Neural cell (in vitro differentiated cells): Measurements from ENCODE around the gene RHOF. TPM values are rescaled to one million over a fixed set of nuclear protein-coding genes. Genes with fewer than 3 reads are reported as not detected.

ENCODE experiments used
- H2AFZ ChIP-seq: fragments of 200-600, 300-800 bp; sonication (generic), shearing (Covaris generic); 2 replicates; pipeline ENCODE4 v1.6.0; 2014; ENCODE audit warnings: low read depth, mild to moderate bottlenecking, antibody characterized with exemption, low read length, moderate library complexity
- H3F3A ChIP-seq: fragments of 200-600 bp; shearing (Covaris generic); 2 replicates; pipeline ENCODE4 v1.6.1; 2016; ENCODE audit warnings: mild to moderate bottlenecking, moderate library complexity, mixed read lengths, antibody characterized with exemption, low read length; ENCODE audit not compliant: insufficient read depth, poor library complexity, severe bottlenecking
- H3K27ac ChIP-seq: fragments of 200-600, 300-800 bp; sonication (generic), shearing (Covaris generic); 2 replicates; pipeline ENCODE4 v1.5.1; 2014; ENCODE audit warnings: mild to moderate bottlenecking, low read length, moderate library complexity
- H3K27me3 ChIP-seq: fragments of 300-800, 200-600 bp; sonication (generic), shearing (Covaris generic); 2 replicates; pipeline ENCODE4 v1.6.0; 2014; ENCODE audit warnings: mild to moderate bottlenecking, low read depth, low read length, moderate library complexity; ENCODE audit not compliant: insufficient read depth
- H3K36me3 ChIP-seq: fragments of 300-800, 200-600 bp; sonication (generic), shearing (Covaris generic); 2 replicates; pipeline ENCODE4 v1.5.1; 2014; ENCODE audit warnings: mild to moderate bottlenecking, antibody characterized with exemption, low read length, moderate library complexity; ENCODE audit not compliant: insufficient read depth
- H3K4me2 ChIP-seq: fragments of 300-800, 200-600 bp; sonication (generic), shearing (Covaris generic); 2 replicates; pipeline ENCODE4 v1.6.0; 2014; ENCODE audit warnings: mild to moderate bottlenecking, low read length
- H3K4me3 ChIP-seq: fragments of 300-800, 200-600 bp; sonication (generic), shearing (Covaris generic); 2 replicates; pipeline ENCODE4 v1.5.1; 2014; ENCODE audit warnings: mild to moderate bottlenecking, low read length, moderate library complexity
- H3K79me2 ChIP-seq: fragments of 200-600 bp; shearing (Covaris generic); replicated peaks from 2 replicates; pipeline ENCODE4 v1.6.0; 2014; ENCODE audit warnings: mild to moderate bottlenecking, low read length, moderate library complexity; ENCODE audit not compliant: insufficient read depth
- H3K9ac ChIP-seq: fragments of 300-800, 200-600 bp; sonication (generic), shearing (Covaris generic); 2 replicates; pipeline ENCODE4 v1.6.1; 2016; ENCODE audit warnings: mild to moderate bottlenecking, low read length, mixed read lengths
- H3K9me2 ChIP-seq: fragments of 200-600 bp; shearing (Covaris generic); 2 replicates; pipeline ENCODE4 v1.6.1; 2016; ENCODE audit warnings: mild to moderate bottlenecking, low read length, mixed read lengths; ENCODE audit not compliant: insufficient read depth
- H3K9me3 ChIP-seq: fragments of 200-600, 300-800 bp; sonication (generic), shearing (Covaris generic); 2 replicates; pipeline ENCODE4 v1.6.1; 2016; ENCODE audit warnings: mild to moderate bottlenecking, mixed run types, low read length, moderate library complexity, mixed read lengths
- H4K20me1 ChIP-seq: fragments of 200-600 bp; shearing (Covaris generic); 2 replicates; pipeline ENCODE4 v1.6.1; 2016; ENCODE audit warnings: mild to moderate bottlenecking, mixed run types; ENCODE audit not compliant: insufficient read depth
- CTCF ChIP-seq: fragments of 450-650 bp; IDR thresholded peaks from 2 replicates; pipeline ENCODE4 v1.5.1; 2014; ENCODE audit warnings: antibody characterized with exemption, mild to moderate bottlenecking, moderate library complexity; ENCODE audit not compliant: poor library complexity, severe bottlenecking
- EP300 ChIP-seq: fragments of 450-650 bp; conservative IDR thresholded peaks from 2 replicates; pipeline ENCODE4 v1.6.1; 2014; ENCODE audit warnings: antibody characterized with exemption, mild to moderate bottlenecking, moderate library complexity; ENCODE audit not compliant: poor library complexity, severe bottlenecking
- EZH2 ChIP-seq: fragments of 200-600, 300-800 bp; shearing (Covaris generic), sonication (generic); IDR thresholded peaks from 2 replicates; pipeline ENCODE4 v1.6.1; 2014; ENCODE audit warnings: antibody characterized with exemption, low read length, borderline replicate concordance, mild to moderate bottlenecking; ENCODE audit not compliant: insufficient read depth, poor library complexity, severe bottlenecking
- MXI1 ChIP-seq: fragments of 450-650 bp; conservative IDR thresholded peaks from 2 replicates; pipeline ENCODE4 v1.6.1; 2014; ENCODE audit warnings: antibody characterized with exemption, mild to moderate bottlenecking; ENCODE audit not compliant: poor library complexity, severe bottlenecking
- POLR2AphosphoS5 ChIP-seq: IDR thresholded peaks from 2 replicates; pipeline ENCODE4 v1.6.1; 2012
- RAD21 ChIP-seq: fragments of 450-650 bp; conservative IDR thresholded peaks from 2 replicates; pipeline ENCODE4 v1.6.1; 2014; ENCODE audit warnings: antibody characterized with exemption, mild to moderate bottlenecking, moderate library complexity
- REST ChIP-seq: IDR thresholded peaks from 2 replicates; pipeline ENCODE4 v1.6.1; 2012; ENCODE audit warnings: borderline replicate concordance
- SMC3 ChIP-seq: fragments of 450-650 bp; conservative IDR thresholded peaks from 2 replicates; pipeline ENCODE4 v1.6.1; 2014; ENCODE audit warnings: antibody characterized with exemption, mild to moderate bottlenecking, moderate library complexity; ENCODE audit not compliant: poor library complexity
- TAF1 ChIP-seq: IDR thresholded peaks from 2 replicates; pipeline ENCODE4 v1.6.1; 2012; ENCODE audit warnings: low read depth
- polyA plus RNA-seq: library from polyadenylated mRNA; depleted of rRNA; stranded (reverse); fragments of >200 nt; gene quantifications from 2 replicates; pipeline ENCODE4 v1.2.3, GENCODE V29; 2014

The RHOF gene
- polyA plus RNA-seq, 1 donor from 2014 or later = 14.7 TPM

GRCh38 chr12:121798787-121799155 lies 5.3 kb upstream of the RHOF start:
- Histone ChIP-seq H3K9ac (peak overlapping the region; percentile 99), H3K27ac (peak overlapping the region; percentile 82), H3K9me2 (no peaks in the 10 kb centered on the region)

GRCh38 chr12:121797937-121798786 lies 4.7 kb upstream of the RHOF start:
- H3K9me2 ChIP-seq = no peaks in the 10 kb centered on the region
- no peaks in the 10 kb centered on the region for H3K9me3 ChIP-seq
- peak overlapping the region; percentile 95 for H3K4me2 ChIP-seq
- H3K36me3 ChIP-seq = no peaks in the 10 kb centered on the region
- H3F3A ChIP-seq = peaks cover 13% of the 10 kb centered on the region
- TF ChIP-seq MXI1 (peak; percentile 26), CTCF (no peak)
- no peak overlapping the region for H2AFZ ChIP-seq
- peaks cover 6% of the 10 kb centered on the region for H3K27me3 ChIP-seq
- peak overlapping the region; percentile 99 for H3K9ac ChIP-seq
- H4K20me1 ChIP-seq = peaks cover 39% of the 10 kb centered on the region
- peak overlapping the region; percentile 82 for H3K27ac ChIP-seq
- peaks cover 51% of the 10 kb centered on the region for H3K79me2 ChIP-seq
- H3K4me3 ChIP-seq = peak overlapping the region; percentile 86

More at GRCh38 chr12:121798787-121799155, 5.3 kb upstream of the RHOF start:
- Histone ChIP-seq H2AFZ (no peak overlapping the region), H3K79me2 (peaks cover 51% of the 10 kb centered on the region), H3K27me3 (peaks cover under 1% of the 10 kb centered on the region), H4K20me1 (peaks cover 39% of the 10 kb centered on the region), H3F3A (peaks cover 13% of the 10 kb centered on the region), H3K36me3 (no peaks in the 10 kb centered on the region), H3K4me2 (peak overlapping the region; percentile 95), H3K4me3 (peak overlapping the region; percentile 86), H3K9me3 (no peaks in the 10 kb centered on the region)
- peak; percentile 19 for TF ChIP-seq TAF1
- no peak for TF ChIP-seq RAD21

- H3K4me2 ChIP-seq = peak overlapping the region; percentile 5
- peak overlapping the region; percentile 99 for H3K9ac ChIP-seq
- peaks cover 39% of the 10 kb centered on the region for H4K20me1 ChIP-seq
- H3K79me2 ChIP-seq = peaks cover 46% of the 10 kb centered on the region
- no peaks in the 10 kb centered on the region for H3K9me3 ChIP-seq
- peaks cover 11% of the 10 kb centered on the region for H3K27me3 ChIP-seq
- no peaks in the 10 kb centered on the region for H3K36me3 ChIP-seq
- H2AFZ ChIP-seq = no peak overlapping the region
- no peaks in the 10 kb centered on the region for H3K9me2 ChIP-seq
- no peak for TF ChIP-seq CTCF
- no peak for TF ChIP-seq RAD21
- no peak for TF ChIP-seq EZH2
- TF ChIP-seq MXI1 = no peak
- no peak for TF ChIP-seq SMC3
- TF ChIP-seq TAF1 = no peak
- no peak for TF ChIP-seq REST
- no peak for TF ChIP-seq POLR2AphosphoS5
- TF ChIP-seq EP300 = no peak
- H3F3A ChIP-seq = peaks cover 8% of the 10 kb centered on the region
- H3K27ac ChIP-seq = peak overlapping the region; percentile 3
- peak overlapping the region; percentile 86 for H3K4me3 ChIP-seq
These were observed 3.6 kb upstream of the RHOF start for GRCh38 chr12:121796855-121797751.
